ENCODE measurements around the gene RSPH6A.
"Not testable (repeated sequence)": the region's sequence is repeated elsewhere in the genome, so short reads cannot be mapped to it uniquely, and the experiment has no call there.

The RSPH6A gene

DNA sequence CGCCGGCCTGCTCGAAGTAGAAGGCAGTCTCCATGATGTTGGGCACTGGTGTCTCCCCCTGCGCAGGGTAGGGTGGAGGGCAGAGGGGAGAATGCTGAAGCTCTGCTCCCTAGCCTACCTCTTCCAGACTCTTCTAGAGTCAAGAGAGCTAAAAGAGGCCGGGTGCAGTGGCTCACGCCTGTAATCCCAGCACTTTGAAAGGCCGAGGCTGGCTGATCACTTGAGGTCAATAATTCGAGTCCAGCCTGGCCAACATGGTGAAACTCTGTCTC, 10.2 kb downstream of the RSPH6A start:
- no peaks in the 10 kb centered on the region for H3K27me3 ChIP-seq (replicated peaks)
- in situ Hi-C loops (cut with HindIII; ENCODE audit: low pct_ligation_motif_present, low sequenced_read_pairs) = no loop called here
- H3K27ac ChIP-seq = no peak overlapping the region
- no peak for TF ChIP-seq CTCF (IDR thresholded peaks at IDR 0.05; ENCODE audit: low read depth, low read length, missing control alignments)
- no peak overlapping the region for H3K4me3 ChIP-seq (ENCODE audit: low read depth, low read length)
- H3K36me3 ChIP-seq (replicated peaks) = no peaks in the 10 kb centered on the region
- no peak for DNase-seq

GRCh38 chr19:45804140-45804958, 10.8 kb downstream of the RSPH6A start:
- DNase-seq = no peak
- Histone ChIP-seq H3K36me3 (replicated peaks) (no peaks in the 10 kb centered on the region), H3K27me3 (replicated peaks) (no peaks in the 10 kb centered on the region), H3K27ac (no peak overlapping the region), H3K4me3 (ENCODE audit: low read depth, low read length) (no peak overlapping the region)
- in situ Hi-C loops (cut with HindIII; ENCODE audit: low pct_ligation_motif_present, low sequenced_read_pairs) = no loop called here
- TF ChIP-seq CTCF (IDR thresholded peaks at IDR 0.05; ENCODE audit: low read depth, low read length, missing control alignments) = no peak

DNA sequence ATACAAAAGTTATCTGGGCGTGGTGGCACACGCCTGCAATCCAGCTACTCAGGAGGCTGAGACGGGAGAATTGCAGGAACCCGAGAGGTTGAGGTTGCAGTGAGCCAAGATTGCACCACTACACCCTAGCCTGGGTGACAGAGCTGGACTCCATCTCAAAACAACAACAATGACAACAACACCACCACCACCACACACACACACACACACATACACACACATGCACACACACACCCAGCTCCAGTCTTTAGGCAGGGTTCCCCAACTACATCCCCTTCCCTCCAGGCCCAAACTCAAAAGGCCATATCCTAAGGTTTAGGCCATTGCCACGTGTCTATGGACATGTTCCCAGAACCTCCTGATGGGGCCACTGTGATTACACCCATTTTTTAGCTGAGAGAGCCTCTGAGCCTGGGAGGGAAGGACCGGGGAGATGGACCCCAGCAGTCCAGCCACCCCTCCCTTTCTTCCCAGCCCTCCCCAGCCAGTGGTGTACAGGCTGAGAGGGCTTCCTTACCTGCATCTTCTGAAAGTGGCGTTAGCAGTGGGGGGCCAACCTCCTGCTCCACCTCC, 13.4 kb downstream of the RSPH6A start:
- no peak for DNase-seq
- in situ Hi-C loops (cut with HindIII; ENCODE audit: low pct_ligation_motif_present, low sequenced_read_pairs) = no loop called here
- Histone ChIP-seq H3K27me3 (replicated peaks) (no peaks in the 10 kb centered on the region), H3K36me3 (replicated peaks) (no peaks in the 10 kb centered on the region), H3K27ac (no peak overlapping the region), H3K4me3 (ENCODE audit: low read depth, low read length) (no peak overlapping the region)
- no peak for TF ChIP-seq CTCF (IDR thresholded peaks at IDR 0.05; ENCODE audit: low read depth, low read length, missing control alignments)

DNA sequence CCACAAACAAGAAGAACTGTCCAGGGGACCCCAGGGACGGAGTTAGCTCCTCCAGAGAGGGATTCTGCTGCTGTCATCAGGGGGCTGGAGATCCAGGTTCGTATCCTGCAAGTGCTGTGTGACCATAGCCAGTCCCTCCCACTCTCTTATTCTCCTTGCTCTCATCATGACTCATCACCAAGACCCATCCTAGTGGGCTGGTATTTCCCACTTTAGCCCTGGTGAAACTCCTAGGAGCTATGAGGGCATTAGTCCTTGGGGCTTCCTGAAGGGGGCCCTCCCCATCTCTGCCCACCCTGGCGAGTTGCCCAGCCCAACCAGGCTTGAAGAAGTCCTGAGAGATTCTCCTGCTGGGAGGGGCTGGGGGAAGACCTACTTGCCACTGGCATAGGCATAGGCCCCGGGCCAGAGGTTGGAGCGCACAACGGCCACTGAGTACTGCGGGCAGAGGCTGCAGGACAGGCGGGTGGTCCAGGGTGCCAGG, 15.0 kb downstream of the RSPH6A start:
- DNase-seq = peak; percentile 31
- no peaks in the 10 kb centered on the region for H3K27me3 ChIP-seq (replicated peaks)
- no peaks in the 10 kb centered on the region for H3K36me3 ChIP-seq (replicated peaks)
- H3K27ac ChIP-seq = no peak overlapping the region
- in situ Hi-C loops (cut with HindIII; ENCODE audit: low pct_ligation_motif_present, low sequenced_read_pairs) = no loop called here
- no peak overlapping the region for H3K4me3 ChIP-seq (ENCODE audit: low read depth, low read length)
- TF ChIP-seq CTCF (IDR thresholded peaks at IDR 0.05; ENCODE audit: low read depth, low read length, missing control alignments) = no peak

GRCh38 chr19:45799541-45799940, 15.6 kb downstream of the RSPH6A start:
- DNase-seq; H3K27ac ChIP-seq; H3K4me3 ChIP-seq (ENCODE audit: low read depth, low read length); in situ Hi-C loops (cut with HindIII; ENCODE audit: low pct_ligation_motif_present, low sequenced_read_pairs); H3K36me3 ChIP-seq (replicated peaks); H3K27me3 ChIP-seq (replicated peaks): not testable (repeated sequence)

- in situ Hi-C loops (cut with HindIII; ENCODE audit: low pct_ligation_motif_present, low sequenced_read_pairs) = no loop called here
- DNase-seq = peak; percentile 72
- no peaks in the 10 kb centered on the region for H3K36me3 ChIP-seq (replicated peaks)
- H3K27me3 ChIP-seq (replicated peaks) = no peaks in the 10 kb centered on the region
- H3K4me3 ChIP-seq (ENCODE audit: low read depth, low read length) = no peak overlapping the region
- H3K27ac ChIP-seq = no peak overlapping the region
- TF ChIP-seq CTCF (IDR thresholded peaks at IDR 0.05; ENCODE audit: low read depth, low read length, missing control alignments) = peak; percentile 85
Observed at GRCh38 chr19:45798995-45799517, 16.1 kb downstream of the RSPH6A start.

All from brain microvascular endothelial cell (primary cell).